Mucosa of rectum (tissue), 2 donors: ENCODE results near the gene COL8A2.

Experiments
- H3K27ac ChIP-seq, 2 donors: one replicate each; pipeline ENCODE4 v1.7.0; 2013; ENCODE audit warnings: inconsistent platforms in 2 of 2, low read depth in 2 of 2, low read length in 2 of 2
- H3K27me3 ChIP-seq, 2 donors: one replicate each; pipeline ENCODE4 v1.7.0; 2013; ENCODE audit warnings: low read length in 2 of 2; ENCODE audit not compliant: control insufficient read depth in 2 of 2, insufficient read depth in 2 of 2
- H3K36me3 ChIP-seq, 2 donors: one replicate each; pipeline ENCODE4 v1.7.0; 2013; ENCODE audit warnings: low read length in 2 of 2; ENCODE audit not compliant: control insufficient read depth in 2 of 2, insufficient read depth in 2 of 2
- H3K4me1 ChIP-seq, 2 donors: one replicate each; pipeline ENCODE4 v1.7.0; 2013; ENCODE audit warnings: low read length in 2 of 2, mild to moderate bottlenecking in 1 of 2; ENCODE audit not compliant: control insufficient read depth in 2 of 2, insufficient read depth in 2 of 2
- H3K4me3 ChIP-seq, 2 donors: one replicate each; pipeline ENCODE4 v1.7.0; 2013; ENCODE audit warnings: low read length in 2 of 2
- H3K9ac ChIP-seq, 2 donors: one replicate each; pipeline ENCODE4 v1.7.0; 2013; ENCODE audit warnings: low read length in 2 of 2, low read depth in 1 of 2, mild to moderate bottlenecking in 1 of 2
- H3K9me3 ChIP-seq, 2 donors: one replicate each; pipeline ENCODE4 v1.7.0; 2013; ENCODE audit warnings: low read length in 2 of 2; ENCODE audit not compliant: control insufficient read depth in 2 of 2
- donor health status: healthy.
- donor health status: Normal muscosa, but diverticular disease.

The COL8A2 gene

GRCh38 chr1:36098650-36099365, 26.2 kb downstream of the COL8A2 start:
- no peak overlapping the region for H3K27ac ChIP-seq
- H3K36me3 ChIP-seq: peaks cover 11 to 12% of the 10 kb centered on the region in 2 donors
- no peak overlapping the region for H3K9ac ChIP-seq
- no peaks in the 10 kb centered on the region for H3K27me3 ChIP-seq
- peaks cover 0 to 3% of the 10 kb centered on the region in 2 donors for H3K4me1 ChIP-seq
- H3K4me3 ChIP-seq: no peak overlapping the region
- no peaks in the 10 kb centered on the region for H3K9me3 ChIP-seq

GRCh38 chr1:36097693-36098585, 27.1 kb downstream of the COL8A2 start:
- no peak overlapping the region for H3K27ac ChIP-seq
- H3K36me3 ChIP-seq: peaks cover 20% of the 10 kb centered on the region in 2 donors
- no peak overlapping the region for H3K9ac ChIP-seq
- H3K4me1 ChIP-seq: peaks cover 0 to 3% of the 10 kb centered on the region in 2 donors
- no peaks in the 10 kb centered on the region for H3K27me3 ChIP-seq
- no peaks in the 10 kb centered on the region for H3K9me3 ChIP-seq
- H3K4me3 ChIP-seq: no peak overlapping the region

GRCh38 chr1:36096500-36097432, 28.3 kb downstream of the COL8A2 start:
- Histone ChIP-seq H3K9me3 (no peaks in the 10 kb centered on the region), H3K27me3 (no peaks in the 10 kb centered on the region), H3K36me3 (peaks cover 32% of the 10 kb centered on the region in 2 donors), H3K9ac (no peak overlapping the region), H3K4me1 (peaks cover 0 to 3% of the 10 kb centered on the region in 2 donors), H3K4me3 (no peak overlapping the region), H3K27ac (no peak overlapping the region)

- Histone ChIP-seq H3K27ac (no peak overlapping the region), H3K9me3 (no peaks in the 10 kb centered on the region), H3K36me3 (peaks cover 39 to 41% of the 10 kb centered on the region in 2 donors), H3K4me1 (peaks cover 0 to 3% of the 10 kb centered on the region in 2 donors), H3K27me3 (no peaks in the 10 kb centered on the region), H3K4me3 (no peak overlapping the region), H3K9ac (no peak overlapping the region)
Observed at GRCh38 chr1:36095760-36096405, 29.1 kb downstream of the COL8A2 start.

GRCh38 chr1:36094621-36095061, 30.4 kb downstream of the COL8A2 start:
- H3K36me3 ChIP-seq: peaks cover 39 to 41% of the 10 kb centered on the region in 2 donors
- H3K9ac ChIP-seq: no peak overlapping the region
- no peak overlapping the region for H3K27ac ChIP-seq
- no peaks in the 10 kb centered on the region for H3K9me3 ChIP-seq
- peaks cover 4 to 6% of the 10 kb centered on the region in 2 donors for H3K4me1 ChIP-seq
- no peak overlapping the region for H3K4me3 ChIP-seq
- H3K27me3 ChIP-seq: no peaks in the 10 kb centered on the region

GRCh38 chr1:36093929-36094328, 31.1 kb downstream of the COL8A2 start:
- peaks cover 39 to 41% of the 10 kb centered on the region in 2 donors for H3K36me3 ChIP-seq
- no peaks in the 10 kb centered on the region for H3K27me3 ChIP-seq
- no peak overlapping the region for H3K27ac ChIP-seq
- no peak overlapping the region for H3K9ac ChIP-seq
- H3K9me3 ChIP-seq: no peaks in the 10 kb centered on the region
- no peak overlapping the region for H3K4me3 ChIP-seq
- peaks cover 9% of the 10 kb centered on the region in 2 donors for H3K4me1 ChIP-seq

GRCh38 chr1:36093226-36093625, 31.8 kb downstream of the COL8A2 start:
- Histone ChIP-seq H3K4me3 (no peak overlapping the region), H3K36me3 (peaks cover 39 to 41% of the 10 kb centered on the region in 2 donors), H3K27ac (no peak overlapping the region), H3K9ac (no peak overlapping the region), H3K9me3 (no peaks in the 10 kb centered on the region), H3K27me3 (no peaks in the 10 kb centered on the region), H3K4me1 (peaks cover 12% of the 10 kb centered on the region in 2 donors)

- H3K9ac ChIP-seq: no peak overlapping the region
- H3K36me3 ChIP-seq: peaks cover 39 to 41% of the 10 kb centered on the region in 2 donors
- no peak overlapping the region for H3K27ac ChIP-seq
Observed at GRCh38 chr1:36092798-36093185, 32.2 kb downstream of the COL8A2 start.

GRCh38 chr1:36092166-36092797, 32.7 kb downstream of the COL8A2 start:
- H3K9ac ChIP-seq: no peak overlapping the region

More at GRCh38 chr1:36092798-36093185, 32.2 kb downstream of the COL8A2 start:
- Histone ChIP-seq H3K4me3 (no peak overlapping the region), H3K4me1 (peaks cover 13 to 15% of the 10 kb centered on the region in 2 donors), H3K9me3 (no peaks in the 10 kb centered on the region), H3K27me3 (no peaks in the 10 kb centered on the region)

More at GRCh38 chr1:36092166-36092797, 32.7 kb downstream of the COL8A2 start:
- peaks cover 13 to 15% of the 10 kb centered on the region in 2 donors for H3K4me1 ChIP-seq
- H3K9me3 ChIP-seq: no peaks in the 10 kb centered on the region
- H3K36me3 ChIP-seq: peaks cover 39 to 41% of the 10 kb centered on the region in 2 donors
- H3K27me3 ChIP-seq: no peaks in the 10 kb centered on the region
- no peak overlapping the region for H3K27ac ChIP-seq
- no peak overlapping the region for H3K4me3 ChIP-seq
